K562 (cell line): ENCODE results near the gene LIN28A. TPM values are rescaled to one million over a fixed set of nuclear protein-coding genes. Genes with fewer than 3 reads are reported as not detected.

ENCODE experiments used
- ATAC-seq: fragments of 200-7000 bp; cut with Tn5 transposase; 3 replicates; pipeline ENCODE4 v1.9.1; 2020; ENCODE audit warnings: moderate library complexity
- BruUV-seq: library from RNA; stranded (reverse); fragments of 400-500 nt; replicated peaks from 2 replicates; lab custom pipeline; 2021; lab: Mats Ljungman, UMichigan
- CTCF ChIA-PET: fragments of 300-600 bp; formaldehyde crosslinking; extraction: SDS; loops from one replicate; lab custom pipeline; 2021; ENCODE audit warnings: low intra/inter-chr PET ratio; lab: Yijun Ruan, JAX
- POLR2A ChIA-PET: fragments of 300-600, 350-650 bp; sonication (Branson Sonifier 250); formaldehyde crosslinking; extraction: SDS; loops from one replicate; lab custom pipeline; 2021; ENCODE audit warnings: antibody characterized with exemption, inconsistent platforms; lab: Yijun Ruan, JAX
- DNase-seq, 4 experiments: peaks; one replicate each; pipeline versions ENCODE4 v3.0.0 to v3.0.0-alpha.2; 2011 to 2018; ENCODE audit warnings: low spot score in 3 of 4, mixed read lengths in 3 of 4; ENCODE audit errors: extremely low read depth in 1 of 4
- FAIRE-seq: peaks from 2 replicates; lab custom pipeline; 2011; peaks lifted over from hg19 to GRCh38; lab: Jason Lieb, UNC
- H2AFZ ChIP-seq: 2 replicates; pipeline ENCODE4 v1.6.0; 2011; ENCODE audit warnings: low read depth, low read length, control low read depth, inconsistent platforms
- H3K27ac ChIP-seq: fragments of 200-600 bp; 3 replicates; pipeline ENCODE4 v1.8.0; 2011; ENCODE audit warnings: low read depth, mild to moderate bottlenecking, control low read depth, inconsistent platforms, low read length, moderate library complexity, mixed read lengths; ENCODE audit errors: extremely low read depth
- H3K27me3 ChIP-seq, 2 experiments: fragments of 300-600 bp in 1 of 2; 2 replicates in 1 of 2; 3 replicates in 1 of 2; pipeline versions ENCODE4 v1.6.0 to v1.8.0; 2011; ENCODE audit warnings: inconsistent platforms in 2 of 2, low read length in 2 of 2, mild to moderate bottlenecking in 1 of 2, mixed read lengths in 1 of 2, moderate library complexity in 1 of 2; ENCODE audit not compliant: control insufficient read depth in 2 of 2, insufficient read depth in 2 of 2
- H3K36me3 ChIP-seq: fragments of 300-600 bp; 3 replicates; pipeline ENCODE4 v1.8.0; 2011; ENCODE audit warnings: mild to moderate bottlenecking, low read length, inconsistent platforms; ENCODE audit not compliant: control insufficient read depth, insufficient read depth
- H3K4me1 ChIP-seq, 2 experiments: fragments of 200-600 bp in 1 of 2; replicated peaks in 1 of 2; 2 replicates in 1 of 2; 3 replicates in 1 of 2; pipeline versions ENCODE4 v1.5.1 to v1.8.0; 2011; ENCODE audit warnings: inconsistent platforms in 2 of 2, low read length in 2 of 2, mild to moderate bottlenecking in 1 of 2, mixed read lengths in 1 of 2, moderate library complexity in 1 of 2; ENCODE audit not compliant: control insufficient read depth in 2 of 2, insufficient read depth in 2 of 2
- H3K4me2 ChIP-seq: 2 replicates; pipeline ENCODE4 v1.6.1; 2011; ENCODE audit warnings: low read length, control low read depth, inconsistent platforms, mixed read lengths; ENCODE audit not compliant: insufficient read depth
- H3K4me3 ChIP-seq: fragments of 200-600 bp; sonication (generic), shearing (Covaris generic); 2 replicates; pipeline ENCODE4 v1.5.1; 2016; ENCODE audit warnings: control low read depth, inconsistent platforms
- H3K79me2 ChIP-seq: fragments of 200-600 bp; 3 replicates; pipeline ENCODE4 v1.8.0; 2011; ENCODE audit warnings: low read length, inconsistent platforms; ENCODE audit not compliant: control insufficient read depth, insufficient read depth
- H3K9ac ChIP-seq, 2 experiments: 2 replicates each; pipeline versions ENCODE4 v1.6.0 to v1.6.1; 2011; ENCODE audit warnings: low read depth in 2 of 2, low read length in 2 of 2, control low read depth in 1 of 2, inconsistent platforms in 1 of 2, mild to moderate bottlenecking in 1 of 2, mixed read lengths in 1 of 2; ENCODE audit not compliant: insufficient read depth in 1 of 2
- H3K9me1 ChIP-seq: one replicate; pipeline ENCODE4 v1.6.0; 2011; ENCODE audit warnings: inconsistent platforms, mild to moderate bottlenecking, low read length, moderate library complexity; ENCODE audit not compliant: control insufficient read depth, insufficient read depth
- H3K9me3 ChIP-seq: replicated peaks from 2 replicates; pipeline ENCODE4 v1.5.1; 2011; ENCODE audit warnings: low read depth, low read length, inconsistent platforms; ENCODE audit not compliant: control insufficient read depth, insufficient read depth
- H4K20me1 ChIP-seq: replicated peaks from 2 replicates; pipeline ENCODE4 v1.6.1; 2011; ENCODE audit warnings: low read length, inconsistent platforms, mixed read lengths; ENCODE audit not compliant: control insufficient read depth, insufficient read depth
- BRD9 ChIP-seq: fragments of 450-650 bp; IDR thresholded peaks from 2 replicates; pipeline ENCODE4 v1.6.1; 2018; ENCODE audit warnings: low read depth; ENCODE audit not compliant: partially characterized antibody
- ETV5 ChIP-seq: sonication (generic); formaldehyde crosslinking; IDR thresholded peaks from 2 replicates; pipeline ENCODE4 v1.4.0; 2020; ENCODE audit warnings: low read depth, mild to moderate bottlenecking, missing genetic modification reagents
- HDAC6 ChIP-seq: IDR thresholded peaks from 2 replicates; pipeline ENCODE4 v1.6.1; 2012; ENCODE audit warnings: low read depth, mild to moderate bottlenecking, control low read depth, inconsistent platforms, low read length, moderate library complexity
- HNRNPH1 ChIP-seq: fragments of 200-400 bp; formaldehyde crosslinking; optimal IDR thresholded peaks from 2 replicates; pipeline ENCODE3; 2017; ENCODE audit warnings: low read depth, mild to moderate bottlenecking, low read length, moderate library complexity
- RBM22 ChIP-seq: fragments of 200-400 bp; formaldehyde crosslinking; IDR thresholded peaks from 2 replicates; pipeline ENCODE4 v1.6.1; 2018; ENCODE audit warnings: low read length, low read depth; ENCODE audit not compliant: poor library complexity, severe bottlenecking
- RFX1 ChIP-seq: fragments of 450-650 bp; IDR thresholded peaks from 2 replicates; pipeline ENCODE4 v1.6.1; 2016; ENCODE audit warnings: mild to moderate bottlenecking, moderate library complexity
- SIN3B ChIP-seq: fragments of 450-650 bp; IDR thresholded peaks from 2 replicates; pipeline ENCODE4 v1.6.1; 2017; ENCODE audit warnings: low read depth, mild to moderate bottlenecking, moderate library complexity
- SP1 ChIP-seq: sonication (generic); formaldehyde crosslinking; IDR thresholded peaks from 2 replicates; pipeline ENCODE4 v1.8.1; 2022; ENCODE audit warnings: mild to moderate bottlenecking, missing genetic modification reagents
- ZNF24 ChIP-seq: fragments of 450-650 bp; IDR thresholded peaks from 2 replicates; pipeline ENCODE4 v1.6.1; 2016
- ZNF384 ChIP-seq: IDR thresholded peaks from 2 replicates; pipeline ENCODE4 v1.6.1; 2012; ENCODE audit warnings: low read depth, low read length, improper control_type of control experiment
- WGBS: fragments of 100-300 bp; shearing (Covaris generic); methylation state at CpG from one replicate; pipeline ENCODE4 v1.1.6; 2016; ENCODE audit warnings: low coverage, mixed read lengths; ENCODE audit not compliant: insufficient coverage; ENCODE audit errors: missing lambda C conversion rate; 5-methylcytosine and 5-hydroxymethylcytosine counted together
- in situ Hi-C: fragments of 300-500 bp; cut with MboI; formaldehyde crosslinking; loops from 4 replicates; pipeline ENCODE4 v1.15.0; 2018; ENCODE audit warnings: inconsistent platforms, mixed read lengths
- intact Hi-C: fragments of 100-400 bp; cut with micrococcal nuclease; formaldehyde crosslinking; loops from 2 replicates; pipeline ENCODE4 v1.14.2; 2022
- polyA plus RNA-seq, 8 experiments: library from polyadenylated mRNA; depleted of rRNA in 4 of 8; stranded (reverse) in 5 of 8; unstranded in 3 of 8; fragments of >200 nt; fragmentation: Nextera tagmentation in 2 of 8; fragmentation: Illumina TruSeq in 1 of 8; extraction: Ambion mirVana in 2 of 8; extraction: Trizol in 1 of 8; gene quantifications; 2 replicates each; pipeline versions ENCODE4 v1.2.1 to v1.2.3, GENCODE V29; 2011 to 2014; ENCODE audit warnings: inconsistent platforms in 1 of 8, missing spikeins in 1 of 8
- total RNA-seq, 7 experiments: library from RNA; depleted of rRNA in 6 of 7; stranded (reverse); fragments of >200 nt in 6 of 7; fragmentation: Illumina TruSeq in 2 of 7; extraction: Trizol in 2 of 7; gene quantifications; 2 replicates each; pipeline versions ENCODE4 v1.2.1 to v1.2.3, GENCODE V29; 2011 to 2021; ENCODE audit warnings: low replicate concordance in 1 of 7
- TF ChIP-seq, protein P1 (sequence below): fragments of 450-650 bp; formaldehyde crosslinking; IDR thresholded peaks from 2 replicates; pipeline ENCODE4 v1.4.0; 2022; ENCODE audit warnings: missing genetic modification characterization
- TF ChIP-seq, protein P2 (sequence below): fragments of 250-450 bp; sonication (Bioruptor Pico); IDR thresholded peaks from 2 replicates; pipeline ENCODE4 v1.4.0; 2020

LIN28A gene
- total and polyA plus RNA-seq, 9 of the 15 experiments (the other 6 are each of a cell fraction or from before 2014, with no cell fraction given) = 0.80 to 5.4 (median 3.9) TPM

DNA sequence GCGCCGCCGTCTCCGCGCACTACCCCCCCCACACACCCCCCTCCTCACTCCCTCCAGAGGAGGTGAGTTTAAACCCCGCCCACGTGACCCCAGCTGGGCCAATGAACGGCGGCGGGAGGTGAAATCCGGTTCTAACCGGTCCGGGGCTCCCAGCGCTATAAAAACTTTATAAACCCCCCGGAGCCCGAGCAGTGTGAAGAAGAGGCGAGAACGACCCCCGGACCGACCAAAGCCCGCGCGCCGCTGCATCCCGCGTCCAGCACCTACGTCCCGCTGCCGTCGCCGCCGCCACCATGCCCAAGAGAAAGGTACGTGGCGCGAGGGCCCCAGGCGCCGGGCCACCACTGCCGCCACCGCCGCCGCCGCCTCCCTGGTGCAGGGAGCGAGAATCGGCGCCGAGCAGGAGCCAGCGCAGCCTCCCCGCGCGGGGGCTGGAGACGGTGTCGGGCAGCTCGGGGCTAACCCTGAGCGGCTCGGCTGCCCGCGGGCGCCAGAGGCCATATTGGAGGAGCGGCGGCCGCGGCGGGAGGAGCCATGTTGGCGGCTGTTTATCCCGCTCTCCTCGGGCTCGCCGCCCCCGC is 61.8 kb downstream of the LIN28A start, which contains the start of gene HMGN2 (continued):
- TF ChIP-seq HDAC6 = peak; percentile 14; the same call in 1 of the 2 replicates

- peak overlapping the region; percentile 100 for H3K27ac ChIP-seq
- 1% methylated on average over 50 of the region's 71 CpGs for WGBS
- FAIRE-seq (peak; percentile 62), DNase-seq (peak; percentile 98 to 99 (median 98)), ATAC-seq (peak; percentile 80)
- peak overlapping the region; percentile 90 for H3K4me2 ChIP-seq
- H3K27me3 ChIP-seq = no peaks in the 10 kb centered on the region
- in situ Hi-C loops = no loop called here
- ChIA-PET POLR2A (interaction anchor here (0.5 to 3.8 kb wide), 14 partner anchors 10 to 968 kb away, joined by 3 to 32 read pairs (median 3); partner anchors contain the start of gene DHDDS), CTCF (no interaction called here)
- no peaks in the 10 kb centered on the region for H3K9me1 ChIP-seq
- H4K20me1 ChIP-seq = peaks cover 16% of the 10 kb centered on the region
- H3K4me1 ChIP-seq = peaks cover 29 to 30% of the 10 kb centered on the region in 2 experiments; a peak in 4 of 5 replicates
- intact Hi-C loops = no loop called here
- peak overlapping the region; percentile 95 for H3K4me3 ChIP-seq
- H3K9me3 ChIP-seq = no peaks in the 10 kb centered on the region
- peak overlapping the region; percentile 98 to 99 for H3K9ac ChIP-seq
- no peak overlapping the region for H2AFZ ChIP-seq
- peaks cover 60% of the 10 kb centered on the region for H3K36me3 ChIP-seq
- BruUV-seq = no TSS peak
- H3K79me2 ChIP-seq = peaks cover 28% of the 10 kb centered on the region
- TF ChIP-seq, protein P1, sequence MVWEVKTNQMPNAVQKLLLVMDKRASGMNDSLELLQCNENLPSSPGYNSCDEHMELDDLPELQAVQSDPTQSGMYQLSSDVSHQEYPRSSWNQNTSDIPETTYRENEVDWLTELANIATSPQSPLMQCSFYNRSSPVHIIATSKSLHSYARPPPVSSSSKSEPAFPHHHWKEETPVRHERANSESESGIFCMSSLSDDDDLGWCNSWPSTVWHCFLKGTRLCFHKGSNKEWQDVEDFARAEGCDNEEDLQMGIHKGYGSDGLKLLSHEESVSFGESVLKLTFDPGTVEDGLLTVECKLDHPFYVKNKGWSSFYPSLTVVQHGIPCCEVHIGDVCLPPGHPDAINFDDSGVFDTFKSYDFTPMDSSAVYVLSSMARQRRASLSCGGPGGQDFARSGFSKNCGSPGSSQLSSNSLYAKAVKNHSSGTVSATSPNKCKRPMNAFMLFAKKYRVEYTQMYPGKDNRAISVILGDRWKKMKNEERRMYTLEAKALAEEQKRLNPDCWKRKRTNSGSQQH = no peak
- TF ChIP-seq BRD9 = no peak
- TF ChIP-seq, protein P2, sequence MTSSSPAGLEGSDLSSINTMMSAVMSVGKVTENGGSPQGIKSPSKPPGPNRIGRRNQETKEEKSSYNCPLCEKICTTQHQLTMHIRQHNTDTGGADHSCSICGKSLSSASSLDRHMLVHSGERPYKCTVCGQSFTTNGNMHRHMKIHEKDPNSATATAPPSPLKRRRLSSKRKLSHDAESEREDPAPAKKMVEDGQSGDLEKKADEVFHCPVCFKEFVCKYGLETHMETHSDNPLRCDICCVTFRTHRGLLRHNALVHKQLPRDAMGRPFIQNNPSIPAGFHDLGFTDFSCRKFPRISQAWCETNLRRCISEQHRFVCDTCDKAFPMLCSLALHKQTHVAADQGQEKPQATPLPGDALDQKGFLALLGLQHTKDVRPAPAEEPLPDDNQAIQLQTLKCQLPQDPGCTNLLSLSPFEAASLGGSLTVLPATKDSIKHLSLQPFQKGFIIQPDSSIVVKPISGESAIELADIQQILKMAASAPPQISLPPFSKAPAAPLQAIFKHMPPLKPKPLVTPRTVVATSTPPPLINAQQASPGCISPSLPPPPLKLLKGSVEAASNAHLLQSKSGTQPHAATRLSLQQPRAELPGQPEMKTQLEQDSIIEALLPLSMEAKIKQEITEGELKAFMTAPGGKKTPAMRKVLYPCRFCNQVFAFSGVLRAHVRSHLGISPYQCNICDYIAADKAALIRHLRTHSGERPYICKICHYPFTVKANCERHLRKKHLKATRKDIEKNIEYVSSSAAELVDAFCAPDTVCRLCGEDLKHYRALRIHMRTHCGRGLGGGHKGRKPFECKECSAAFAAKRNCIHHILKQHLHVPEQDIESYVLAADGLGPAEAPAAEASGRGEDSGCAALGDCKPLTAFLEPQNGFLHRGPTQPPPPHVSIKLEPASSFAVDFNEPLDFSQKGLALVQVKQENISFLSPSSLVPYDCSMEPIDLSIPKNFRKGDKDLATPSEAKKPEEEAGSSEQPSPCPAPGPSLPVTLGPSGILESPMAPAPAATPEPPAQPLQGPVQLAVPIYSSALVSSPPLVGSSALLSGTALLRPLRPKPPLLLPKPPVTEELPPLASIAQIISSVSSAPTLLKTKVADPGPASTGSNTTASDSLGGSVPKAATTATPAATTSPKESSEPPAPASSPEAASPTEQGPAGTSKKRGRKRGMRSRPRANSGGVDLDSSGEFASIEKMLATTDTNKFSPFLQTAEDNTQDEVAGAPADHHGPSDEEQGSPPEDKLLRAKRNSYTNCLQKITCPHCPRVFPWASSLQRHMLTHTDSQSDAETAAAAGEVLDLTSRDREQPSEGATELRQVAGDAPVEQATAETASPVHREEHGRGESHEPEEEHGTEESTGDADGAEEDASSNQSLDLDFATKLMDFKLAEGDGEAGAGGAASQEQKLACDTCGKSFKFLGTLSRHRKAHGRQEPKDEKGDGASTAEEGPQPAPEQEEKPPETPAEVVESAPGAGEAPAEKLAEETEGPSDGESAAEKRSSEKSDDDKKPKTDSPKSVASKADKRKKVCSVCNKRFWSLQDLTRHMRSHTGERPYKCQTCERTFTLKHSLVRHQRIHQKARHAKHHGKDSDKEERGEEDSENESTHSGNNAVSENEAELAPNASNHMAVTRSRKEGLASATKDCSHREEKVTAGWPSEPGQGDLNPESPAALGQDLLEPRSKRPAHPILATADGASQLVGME (CRISPR knock-in tag) = no peak
- TF ChIP-seq RFX1 = peak; percentile 95
- TF ChIP-seq HNRNPH1 = peak; percentile 25
- peak; percentile 97 for TF ChIP-seq RBM22
- TF ChIP-seq ZNF24 = no peak
- peak; percentile 27; the same call in 1 of the 2 replicates for TF ChIP-seq SIN3B
- no peak for TF ChIP-seq ETV5 (CRISPR knock-in tag)
- no peak; the same call in 1 of the 2 replicates for TF ChIP-seq ZNF384
- peak; percentile 82 for TF ChIP-seq SP1 (CRISPR knock-in tag)
These were observed 62.6 kb downstream of the LIN28A start for GRCh38 chr1:26472901-26473845.
